Naive thymus-derived CD8-positive, alpha-beta T cell (primary cell): ENCODE data around the gene CYREN. TPM values are rescaled to one million over a fixed set of nuclear protein-coding genes. Genes with fewer than 3 reads are reported as not detected.

Experiments
- ATAC-seq, 2 donors: fragments of 150-1000 bp; cut with Tn5 transposase in 1 of 2; sonication (Bioruptor Pico), chemical (Tn5 transposase) in 1 of 2; 1 replicate in 1 of 2; 2 replicates in 1 of 2; pipeline ENCODE4 v1.10.0; 2021; ENCODE audit warnings: mild to moderate bottlenecking in 2 of 2, moderate library complexity in 2 of 2
- POLR2A ChIA-PET: fragments of 350-600 bp; sonication (Branson Sonifier 250); formaldehyde crosslinking; loops from one replicate; lab custom pipeline; 2021; ENCODE audit warnings: antibody characterized with exemption; lab: Charles Lee
- DNase-seq, 10 donors: peaks; one replicate each; pipeline versions ENCODE4 v3.0.0 to v3.0.0-alpha.2; 2020 to 2022
- H3K27ac Mint-ChIP-seq, 10 donors: one replicate each; pipeline ENCODE4 v1.8.0; 2020 to 2022; ENCODE audit warnings: mild to moderate bottlenecking in 10 of 10, mixed read lengths in 10 of 10, moderate library complexity in 4 of 10, inconsistent platforms in 1 of 10
- H3K27me3 Mint-ChIP-seq, 5 donors: one replicate each; pipeline ENCODE4 v1.8.0; 2021 to 2022; ENCODE audit warnings: mixed read lengths in 5 of 5
- H3K36me3 Mint-ChIP-seq, 3 donors: one replicate each; pipeline ENCODE4 v1.8.0; 2020 to 2022; ENCODE audit warnings: mixed read lengths in 3 of 3, mild to moderate bottlenecking in 2 of 3, inconsistent platforms in 1 of 3
- H3K4me1 Mint-ChIP-seq, 4 donors: one replicate each; pipeline ENCODE4 v1.8.0; 2021 to 2022; ENCODE audit warnings: mixed read lengths in 4 of 4
- H3K4me3 Mint-ChIP-seq, 10 donors: one replicate each; pipeline ENCODE4 v1.8.0; 2020 to 2022; ENCODE audit warnings: mild to moderate bottlenecking in 10 of 10, mixed read lengths in 10 of 10, moderate library complexity in 6 of 10, inconsistent platforms in 1 of 10
- H3K9me3 Mint-ChIP-seq, 9 donors: one replicate each; pipeline ENCODE4 v1.8.0; 2020 to 2022; ENCODE audit warnings: mixed read lengths in 9 of 9, mild to moderate bottlenecking in 3 of 9, inconsistent platforms in 1 of 9, moderate library complexity in 1 of 9
- polyA plus RNA-seq, 3 donors: library from polyadenylated mRNA; unstranded; fragments of 300-500 nt; fragmentation: Illumina TruSeq; gene quantifications; one replicate each; pipeline ENCODE4 v1.2.3, GENCODE V29; 2021
- total RNA-seq, 8 experiments: library from RNA in 2 of 8; stranded (reverse) in 2 of 8; gene quantifications; one replicate each; pipeline ENCODE4 v1.2.3 and lab custom pipeline; 2021 to 2026

Gene CYREN
- total and polyA plus RNA-seq, 5 experiments from 2014 or later, result 51.1 to 70.1 (median 55.5) TPM

GRCh38 chr7:135161669-135162068, 8.8 kb downstream of the CYREN start:
- H3K4me1 Mint-ChIP-seq, result peaks cover 33 to 84% (median 80%) of the 10 kb centered on the region in 4 donors
- no peak for ATAC-seq

GRCh38 chr7:135160858-135161653, 9.5 kb downstream of the CYREN start:
- Mint-ChIP-seq H3K4me3 (peak overlapping the region in 3 of 10 donors; percentile 7 to 31 (median 30)), H3K4me1 (peaks cover 33 to 80% (median 76%) of the 10 kb centered on the region in 4 donors)
- POLR2A ChIA-PET, result interaction anchor here (0.6 to 5.7 kb wide), 5 partner anchors 8 to 163 kb away, joined by 3 to 45 read pairs (median 4); partner anchors contain the start of genes CYREN and TMEM140

More at GRCh38 chr7:135161669-135162068, 8.8 kb downstream of the CYREN start:
- Mint-ChIP-seq H3K9me3 (peaks cover 2 to 15% (median 7%) of the 10 kb centered on the region in 9 donors), H3K36me3 (peaks cover 10 to 56% (median 55%) of the 10 kb centered on the region in 3 donors), H3K27ac (peak overlapping the region in 9 of 10 donors; percentile 5 to 86 (median 56)), H3K4me3 (no peak overlapping the region), H3K27me3 (no peaks in the 10 kb centered on the region)
- POLR2A ChIA-PET, result interaction anchor here (0.6 to 5.7 kb wide), 2 partner anchors 12 to 163 kb away, joined by 3 to 45 read pairs; partner anchors contain the start of gene TMEM140
- no peak for DNase-seq

GRCh38 chr7:135160098-135160857, 10.2 kb downstream of the CYREN start:
- Mint-ChIP-seq H3K4me1 (peaks cover 33 to 76% (median 71%) of the 10 kb centered on the region in 4 donors), H3K9me3 (peaks cover 6 to 29% (median 21%) of the 10 kb centered on the region in 9 donors), H3K27ac (peak overlapping the region; percentile 6 to 87 (median 74)), H3K36me3 (peaks cover 24 to 63% (median 57%) of the 10 kb centered on the region in 3 donors), H3K4me3 (peak overlapping the region in 6 of 10 donors; percentile 7 to 62 (median 32)), H3K27me3 (no peaks in the 10 kb centered on the region)
- POLR2A ChIA-PET, result interaction anchor here (0.6 to 5.7 kb wide), 5 partner anchors 9 to 97 kb away, joined by 3 to 45 read pairs (median 4); partner anchors contain the start of genes CYREN and TMEM140
- no peak for DNase-seq
- peak in 1 of 2 donors; percentile 20 for ATAC-seq

More at GRCh38 chr7:135160858-135161653, 9.5 kb downstream of the CYREN start:
- Mint-ChIP-seq H3K9me3 (peaks cover 5 to 22% (median 14%) of the 10 kb centered on the region in 9 donors), H3K27ac (peak overlapping the region; percentile 55 to 87 (median 78)), H3K36me3 (peaks cover 16 to 58% (median 56%) of the 10 kb centered on the region in 3 donors), H3K27me3 (no peaks in the 10 kb centered on the region)
- DNase-seq (no peak), ATAC-seq (no peak)

GRCh38 chr7:135159359-135160085, 11.0 kb downstream of the CYREN start:
- Mint-ChIP-seq H3K4me1 (peaks cover 33 to 77% (median 74%) of the 10 kb centered on the region in 4 donors), H3K27ac (peak overlapping the region in 7 of 10 donors; percentile 71 to 86 (median 79)), H3K27me3 (no peaks in the 10 kb centered on the region), H3K36me3 (peaks cover 32 to 71% (median 56%) of the 10 kb centered on the region in 3 donors), H3K9me3 (peaks cover 11 to 37% (median 29%) of the 10 kb centered on the region in 9 donors), H3K4me3 (peak overlapping the region in 4 of 10 donors; percentile 9 to 44 (median 22))
- POLR2A ChIA-PET, result interaction anchor here (0.6 to 5.7 kb wide), 2 partner anchors 10 to 38 kb away, joined by 3 to 45 read pairs; partner anchors contain the start of gene TMEM140
- no peak for ATAC-seq
- no peak for DNase-seq

GRCh38 chr7:135158874-135159273, 11.6 kb downstream of the CYREN start:
- POLR2A ChIA-PET, result interaction anchor here (0.5 to 5.7 kb wide), 4 partner anchors 10 to 172 kb away, joined by 3 to 45 read pairs (median 12); partner anchors contain the start of genes AGBL3 and TMEM140
- Mint-ChIP-seq H3K4me1 (peaks cover 36 to 78% (median 74%) of the 10 kb centered on the region in 4 donors), H3K36me3 (peaks cover 38 to 75% (median 61%) of the 10 kb centered on the region in 3 donors), H3K27ac (peak overlapping the region in 8 of 10 donors; percentile 25 to 86 (median 68)), H3K4me3 (peak overlapping the region in 3 of 10 donors; percentile 20 to 36 (median 33)), H3K9me3 (peaks cover 15 to 43% (median 35%) of the 10 kb centered on the region in 9 donors), H3K27me3 (no peaks in the 10 kb centered on the region)
- no peak for ATAC-seq
- DNase-seq, result no peak

- Mint-ChIP-seq H3K4me3 (no peak overlapping the region), H3K27ac (peak overlapping the region in 6 of 10 donors; percentile 25 to 86 (median 67)), H3K9me3 (peaks cover 15 to 50% (median 39%) of the 10 kb centered on the region in 9 donors), H3K36me3 (peaks cover 42 to 79% (median 66%) of the 10 kb centered on the region in 3 donors), H3K4me1 (peaks cover 40 to 84% (median 77%) of the 10 kb centered on the region in 4 donors), H3K27me3 (no peaks in the 10 kb centered on the region)
- DNase-seq (no peak), ATAC-seq (no peak)
- POLR2A ChIA-PET, result interaction anchor here (0.5 to 5.7 kb wide), 4 partner anchors 9 to 171 kb away, joined by 3 to 45 read pairs (median 12); partner anchors contain the start of genes AGBL3 and TMEM140
Observed at GRCh38 chr7:135158141-135158655, 12.3 kb downstream of the CYREN start.

- Mint-ChIP-seq H3K4me1 (peaks cover 45 to 85% (median 79%) of the 10 kb centered on the region in 4 donors), H3K36me3 (peaks cover 55 to 81% (median 67%) of the 10 kb centered on the region in 3 donors), H3K27ac (peak overlapping the region in 2 of 10 donors; percentile 39 to 64), H3K4me3 (peak overlapping the region in 1 of 10 donors; percentile 3), H3K27me3 (no peaks in the 10 kb centered on the region), H3K9me3 (peaks cover 13 to 46% (median 33%) of the 10 kb centered on the region in 9 donors)
- DNase-seq (no peak), ATAC-seq (no peak)
- POLR2A ChIA-PET, result interaction anchor here (0.9 to 2.9 kb wide), 2 partner anchors 10 to 12 kb away, joined by 4 to 16 read pairs; no protein-coding TSS in a partner anchor
Observed at GRCh38 chr7:135156290-135156689, 14.2 kb downstream of the CYREN start.

- DNase-seq (no peak), ATAC-seq (no peak)
- peaks cover 13 to 46% (median 33%) of the 10 kb centered on the region in 9 donors for H3K9me3 Mint-ChIP-seq
- H3K27me3 Mint-ChIP-seq, result no peaks in the 10 kb centered on the region
- peaks cover 38 to 86% (median 82%) of the 10 kb centered on the region in 4 donors for H3K4me1 Mint-ChIP-seq
- POLR2A ChIA-PET, result interaction anchor here (1.0 to 1.4 kb wide), 2 partner anchors 16 to 168 kb away, joined by 3 to 4 read pairs; partner anchors contain the start of genes AGBL3 and CYREN
- H3K36me3 Mint-ChIP-seq, result peaks cover 51 to 79% (median 57%) of the 10 kb centered on the region in 3 donors
- H3K27ac Mint-ChIP-seq, result peak overlapping the region in 1 of 10 donors; percentile 43
- peak overlapping the region in 5 of 10 donors; percentile 3 to 52 (median 43) for H3K4me3 Mint-ChIP-seq
Observed at GRCh38 chr7:135154734-135155133, 15.8 kb downstream of the CYREN start.

- DNase-seq (no peak), ATAC-seq (no peak)
- H3K36me3 Mint-ChIP-seq, result peaks cover 51 to 72% (median 52%) of the 10 kb centered on the region in 3 donors
- H3K9me3 Mint-ChIP-seq, result peaks cover 13 to 46% (median 33%) of the 10 kb centered on the region in 9 donors
- peak overlapping the region in 3 of 10 donors; percentile 8 to 65 (median 22) for H3K27ac Mint-ChIP-seq
- H3K27me3 Mint-ChIP-seq, result no peaks in the 10 kb centered on the region
- H3K4me1 Mint-ChIP-seq, result peaks cover 33 to 78% (median 76%) of the 10 kb centered on the region in 4 donors
- H3K4me3 Mint-ChIP-seq, result peak overlapping the region in 6 of 10 donors; percentile 11 to 59 (median 36)
- POLR2A ChIA-PET, result interaction anchor here (2.3 to 2.6 kb wide), 2 partner anchors 12 to 17 kb away, joined by 6 to 10 read pairs; partner anchors contain the start of gene CYREN
Observed at GRCh38 chr7:135152442-135152841, 18.1 kb downstream of the CYREN start.

GRCh38 chr7:135151533-135151932, 19.0 kb downstream of the CYREN start:
- Mint-ChIP-seq H3K27me3 (no peaks in the 10 kb centered on the region), H3K27ac (peak overlapping the region in 9 of 10 donors; percentile 32 to 99 (median 84)), H3K4me3 (peak overlapping the region; percentile 27 to 98 (median 87)), H3K9me3 (peaks cover 9 to 40% (median 28%) of the 10 kb centered on the region in 9 donors), H3K36me3 (peaks cover 45 to 63% (median 45%) of the 10 kb centered on the region in 3 donors), H3K4me1 (peaks cover 32 to 79% (median 76%) of the 10 kb centered on the region in 4 donors)
- DNase-seq (no peak), ATAC-seq (no peak)
- POLR2A ChIA-PET, result interaction anchor here (0.9 to 4.5 kb wide), 4 partner anchors 8 to 160 kb away, joined by 3 to 45 read pairs (median 8); partner anchors contain the start of gene CYREN
